ENCODE data around the gene EGFLAM. TPM values are rescaled to one million over a fixed set of nuclear protein-coding genes. Genes with fewer than 3 reads are reported as not detected.

The EGFLAM gene
- total RNA-seq, 1 experiment from 2014 or later = 45.4 TPM

GRCh38 chr5:38240212-38240611, 18.1 kb upstream of the EGFLAM start:
- no peak for DNase-seq (ENCODE audit: low spot score)
- no peaks in the 10 kb centered on the region for H3K27me3 ChIP-seq (replicated peaks; ENCODE audit: insufficient read depth, low read depth, low read length, poor library complexity)
- intact Hi-C loops (cut with micrococcal nuclease; ENCODE audit: unreplicated experiment) = no loop called here
- no peak for TF ChIP-seq CTCF (conservative IDR thresholded peaks at IDR 0.05; ENCODE audit: low read depth, low read length)
- no peak for TF ChIP-seq EZH2 (IDR thresholded peaks at IDR 0.05; ENCODE audit: borderline replicate concordance, low read depth, low read length, poor library complexity, severe bottlenecking)
- BruUV-seq (replicated peaks) = no TSS peak
- ChIA-PET POLR2A (ENCODE audit: low non-redundant PET) (no interaction called here), CTCF (no interaction called here)
- H3K27ac ChIP-seq (ENCODE audit: low read depth, low read length, poor library complexity, severe bottlenecking) = no peak overlapping the region
- H3K4me1 ChIP-seq (ENCODE audit: insufficient read depth, low read length, poor library complexity, severe bottlenecking) = no peaks in the 10 kb centered on the region
- no peak overlapping the region for H3K4me3 ChIP-seq (ENCODE audit: low read depth, low read length, poor library complexity, severe bottlenecking)
- H3K36me3 ChIP-seq (ENCODE audit: insufficient read depth, low read length, poor library complexity, severe bottlenecking) = no peaks in the 10 kb centered on the region
- H3K9me3 ChIP-seq (ENCODE audit: low read depth, low read length, poor library complexity, severe bottlenecking) = no peaks in the 10 kb centered on the region

GRCh38 chr5:38241655-38242054, 16.7 kb upstream of the EGFLAM start:
- no peak for DNase-seq (ENCODE audit: low spot score)

DNA sequence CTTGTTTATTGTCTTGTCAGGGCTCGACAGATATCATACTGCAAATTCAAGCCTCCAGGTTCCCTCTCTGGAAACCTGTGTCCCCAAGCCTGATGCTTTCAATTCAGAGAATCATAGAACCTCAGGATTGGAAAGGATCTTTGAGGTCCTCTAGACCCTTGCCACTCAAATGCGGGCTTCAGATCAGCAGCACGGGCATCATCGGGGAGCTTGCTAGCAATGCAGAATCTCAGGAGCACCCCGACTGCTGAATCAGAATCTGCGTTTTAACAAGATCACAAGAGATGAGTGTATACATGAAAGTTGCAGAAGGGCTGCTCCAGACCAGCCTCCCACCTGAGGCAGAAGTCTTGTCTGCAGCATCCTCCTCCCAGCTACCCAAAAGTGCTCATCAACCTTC, 13.1 kb upstream of the EGFLAM start:
- TF ChIP-seq EZH2 (IDR thresholded peaks at IDR 0.05; ENCODE audit: borderline replicate concordance, low read depth, low read length, poor library complexity, severe bottlenecking) (no peak), CTCF (conservative IDR thresholded peaks at IDR 0.05; ENCODE audit: low read depth, low read length) (no peak)
- Histone ChIP-seq H3K36me3 (ENCODE audit: insufficient read depth, low read length, poor library complexity, severe bottlenecking) (no peaks in the 10 kb centered on the region), H3K9me3 (ENCODE audit: low read depth, low read length, poor library complexity, severe bottlenecking) (no peaks in the 10 kb centered on the region), H3K27ac (ENCODE audit: low read depth, low read length, poor library complexity, severe bottlenecking) (no peak overlapping the region), H3K4me3 (ENCODE audit: low read depth, low read length, poor library complexity, severe bottlenecking) (no peak overlapping the region), H3K4me1 (ENCODE audit: insufficient read depth, low read length, poor library complexity, severe bottlenecking) (no peaks in the 10 kb centered on the region), H3K27me3 (replicated peaks; ENCODE audit: insufficient read depth, low read depth, low read length, poor library complexity) (no peaks in the 10 kb centered on the region)
- no TSS peak for BruUV-seq (replicated peaks)
- ChIA-PET CTCF (no interaction called here), POLR2A (ENCODE audit: low non-redundant PET) (no interaction called here)
- DNase-seq (ENCODE audit: low spot score) = no peak
- intact Hi-C loops (cut with micrococcal nuclease; ENCODE audit: unreplicated experiment) = no loop called here

More at GRCh38 chr5:38241655-38242054, 16.7 kb upstream of the EGFLAM start:
- BruUV-seq (replicated peaks) = no TSS peak
- H3K27me3 ChIP-seq (replicated peaks; ENCODE audit: insufficient read depth, low read depth, low read length, poor library complexity) = no peaks in the 10 kb centered on the region
- ChIA-PET CTCF (no interaction called here), POLR2A (ENCODE audit: low non-redundant PET) (no interaction called here)
- no peak overlapping the region for H3K4me3 ChIP-seq (ENCODE audit: low read depth, low read length, poor library complexity, severe bottlenecking)
- H3K36me3 ChIP-seq (ENCODE audit: insufficient read depth, low read length, poor library complexity, severe bottlenecking) = no peaks in the 10 kb centered on the region
- no peaks in the 10 kb centered on the region for H3K9me3 ChIP-seq (ENCODE audit: low read depth, low read length, poor library complexity, severe bottlenecking)
- H3K27ac ChIP-seq (ENCODE audit: low read depth, low read length, poor library complexity, severe bottlenecking) = no peak overlapping the region
- H3K4me1 ChIP-seq (ENCODE audit: insufficient read depth, low read length, poor library complexity, severe bottlenecking) = no peaks in the 10 kb centered on the region
- intact Hi-C loops (cut with micrococcal nuclease; ENCODE audit: unreplicated experiment) = no loop called here
- TF ChIP-seq EZH2 (IDR thresholded peaks at IDR 0.05; ENCODE audit: borderline replicate concordance, low read depth, low read length, poor library complexity, severe bottlenecking) (no peak), CTCF (conservative IDR thresholded peaks at IDR 0.05; ENCODE audit: low read depth, low read length) (no peak)
